Esophagus squamous epithelium (tissue), 5 donors: ENCODE data around the gene RGP1. TPM values are rescaled to one million over a fixed set of nuclear protein-coding genes. Genes with fewer than 3 reads are reported as not detected.

Source experiments
- DNase-seq: peaks from one replicate; lab custom pipeline; 2025; lab: John Stamatoyannopoulos, UW
- H3K27ac ChIP-seq, 4 donors: fragments of 200-600 bp; sonication (generic); one replicate each; pipeline ENCODE4 v1.5.1; 2016 to 2019; ENCODE audit warnings: mild to moderate bottlenecking in 1 of 4
- H3K27me3 ChIP-seq, 4 donors: fragments of 200-600 bp; sonication (generic); 1 replicate in 3 of 4; 2 replicates in 1 of 4; pipeline versions ENCODE4 v1.5.1 to v1.6.0; 2017 to 2021; ENCODE audit warnings: antibody characterized with exemption in 1 of 4
- H3K36me3 ChIP-seq, 3 donors: fragments of 200-600 bp; sonication (generic); one replicate each; pipeline ENCODE4 v1.5.1; 2016 to 2019
- H3K4me1 ChIP-seq, 3 donors: fragments of 200-600 bp; sonication (generic); one replicate each; pipeline ENCODE4 v1.5.1; 2017 to 2019
- H3K4me3 ChIP-seq, 4 donors: fragments of 200-600 bp; sonication (generic); 1 replicate in 3 of 4; 2 replicates in 1 of 4; pipeline ENCODE4 v1.5.1; 2016 to 2019; ENCODE audit warnings: mild to moderate bottlenecking in 2 of 4, moderate library complexity in 1 of 4
- H3K9me3 ChIP-seq, 3 donors: fragments of 200-600 bp; sonication (generic); one replicate each; pipeline ENCODE4 v1.5.1; 2016 to 2019
- POLR2A ChIP-seq, 4 donors: fragments of 450-650 bp; IDR thresholded peaks; one replicate each; pipeline ENCODE4 v1.6.1; 2017; ENCODE audit warnings: antibody characterized with exemption in 4 of 4, mild to moderate bottlenecking in 4 of 4, moderate library complexity in 3 of 4
- WGBS, 2 donors: methylation state at CpG; one replicate each; pipeline ENCODE4 v1.1.5; 2018; 5-methylcytosine and 5-hydroxymethylcytosine counted together
- intact Hi-C: fragments of 100-400 bp; cut with DNase I; formaldehyde crosslinking; loops from one replicate; pipeline ENCODE4 v1.15.0; 2022
- total RNA-seq, 4 donors: library from RNA; depleted of rRNA; stranded (reverse); fragments of >200 nt; gene quantifications; one replicate each; pipeline ENCODE4 v1.1.0, GENCODE V29; 2016
- TF ChIP-seq, protein P1 (sequence below), 6 experiments: fragments of 450-650 bp in 4 of 6; fragments of 200-600 bp in 2 of 6; sonication (generic) in 2 of 6; IDR thresholded peaks; one replicate each; pipeline ENCODE4 v1.5.1; 2016 to 2019; ENCODE audit warnings: antibody characterized with exemption in 6 of 6, mild to moderate bottlenecking in 4 of 6, moderate library complexity in 4 of 6
- donor health status: DM: yes; HTN: yes; CAD: no.

The RGP1 gene
- total RNA-seq, 4 donors from 2014 or later = 8.0 to 17.5 (median 11.6) TPM

DNA sequence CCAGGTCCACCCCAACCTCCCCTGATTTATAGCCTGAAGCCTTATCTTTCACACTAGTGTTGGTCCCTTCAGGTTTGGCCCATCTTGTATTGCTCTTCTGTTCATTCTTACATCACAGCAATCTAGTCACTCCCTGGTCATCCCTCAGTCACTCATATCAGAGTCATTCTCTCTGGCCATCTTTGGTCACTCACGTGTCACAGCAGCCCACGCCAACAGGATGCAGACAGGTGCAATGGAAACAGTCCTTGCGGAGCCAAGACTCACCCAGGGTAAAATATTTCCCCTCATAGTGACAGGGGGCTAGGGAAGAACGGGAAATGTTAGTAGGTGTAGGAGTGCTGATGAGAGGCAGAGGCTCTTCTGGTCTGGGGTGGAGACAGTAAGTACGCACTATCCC is 4.4 kb downstream of the RGP1 start:
- Histone ChIP-seq H3K27me3 (peaks cover 0 to 27% (median 0%) of the 10 kb centered on the region in 4 donors), H3K9me3 (no peaks in the 10 kb centered on the region), H3K4me3 (no peak overlapping the region), H3K36me3 (peaks cover 15 to 54% (median 26%) of the 10 kb centered on the region in 3 donors), H3K4me1 (peaks cover 17 to 44% (median 28%) of the 10 kb centered on the region in 3 donors), H3K27ac (no peak overlapping the region)
- DNase-seq = no peak
- no peak for TF ChIP-seq POLR2A (IDR thresholded peaks at IDR 0.05)
- TF ChIP-seq, protein P1, sequence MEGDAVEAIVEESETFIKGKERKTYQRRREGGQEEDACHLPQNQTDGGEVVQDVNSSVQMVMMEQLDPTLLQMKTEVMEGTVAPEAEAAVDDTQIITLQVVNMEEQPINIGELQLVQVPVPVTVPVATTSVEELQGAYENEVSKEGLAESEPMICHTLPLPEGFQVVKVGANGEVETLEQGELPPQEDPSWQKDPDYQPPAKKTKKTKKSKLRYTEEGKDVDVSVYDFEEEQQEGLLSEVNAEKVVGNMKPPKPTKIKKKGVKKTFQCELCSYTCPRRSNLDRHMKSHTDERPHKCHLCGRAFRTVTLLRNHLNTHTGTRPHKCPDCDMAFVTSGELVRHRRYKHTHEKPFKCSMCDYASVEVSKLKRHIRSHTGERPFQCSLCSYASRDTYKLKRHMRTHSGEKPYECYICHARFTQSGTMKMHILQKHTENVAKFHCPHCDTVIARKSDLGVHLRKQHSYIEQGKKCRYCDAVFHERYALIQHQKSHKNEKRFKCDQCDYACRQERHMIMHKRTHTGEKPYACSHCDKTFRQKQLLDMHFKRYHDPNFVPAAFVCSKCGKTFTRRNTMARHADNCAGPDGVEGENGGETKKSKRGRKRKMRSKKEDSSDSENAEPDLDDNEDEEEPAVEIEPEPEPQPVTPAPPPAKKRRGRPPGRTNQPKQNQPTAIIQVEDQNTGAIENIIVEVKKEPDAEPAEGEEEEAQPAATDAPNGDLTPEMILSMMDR (IDR thresholded peaks at IDR 0.05) = no peak
- WGBS, 2 donors = 79 to 98% methylated on average over 5 of the region's 5 CpGs
- intact Hi-C loops = no loop called here

DNA sequence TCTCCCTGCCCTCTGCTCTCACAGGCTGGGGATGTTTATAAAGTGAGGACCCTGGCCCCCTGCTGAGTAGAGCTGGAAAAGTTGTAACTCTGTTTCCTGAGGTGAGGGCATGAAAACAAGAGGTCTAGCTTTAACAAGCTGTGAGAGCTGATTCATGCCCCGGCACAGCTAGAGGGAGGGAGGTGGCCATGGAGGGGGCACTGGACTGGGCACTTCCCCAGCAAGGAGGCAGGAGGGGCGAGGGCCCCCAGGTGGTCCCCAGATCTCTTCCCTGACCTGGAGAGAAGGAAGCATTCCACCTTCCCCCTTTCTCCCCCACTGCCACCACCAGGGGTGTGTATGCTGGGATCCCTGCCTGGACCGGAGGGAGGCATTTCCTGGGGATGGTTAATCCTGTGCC is 5.2 kb downstream of the RGP1 start, which contains the start of gene MSMP:
TSS of gene MSMP (minus strand) at position 13 of the 400 bp plus-strand sequence. CDS start 147 bp downstream, outside the sequence.
- 80% methylated on average over 1 of the region's 3 CpGs; no CpG with 5 or more reads in 1 of the 2 donors for WGBS, 2 donors
- Histone ChIP-seq H3K27ac (no peak within 1 kb of the TSS), H3K9me3 (no peaks in the 10 kb centered on the region), H3K4me1 (peaks cover 17 to 51% (median 28%) of the 10 kb centered on the region in 3 donors), H3K4me3 (no peak within 1 kb of the TSS), H3K36me3 (peaks cover 15 to 54% (median 26%) of the 10 kb centered on the region in 3 donors), H3K27me3 (peaks cover 0 to 35% (median 0%) of the 10 kb centered on the region in 4 donors)
- intact Hi-C loops = no loop called here
- no peak for DNase-seq
- TF ChIP-seq POLR2A (IDR thresholded peaks at IDR 0.05) = no peak
- TF ChIP-seq, protein P1 (IDR thresholded peaks at IDR 0.05) = no peak

DNA sequence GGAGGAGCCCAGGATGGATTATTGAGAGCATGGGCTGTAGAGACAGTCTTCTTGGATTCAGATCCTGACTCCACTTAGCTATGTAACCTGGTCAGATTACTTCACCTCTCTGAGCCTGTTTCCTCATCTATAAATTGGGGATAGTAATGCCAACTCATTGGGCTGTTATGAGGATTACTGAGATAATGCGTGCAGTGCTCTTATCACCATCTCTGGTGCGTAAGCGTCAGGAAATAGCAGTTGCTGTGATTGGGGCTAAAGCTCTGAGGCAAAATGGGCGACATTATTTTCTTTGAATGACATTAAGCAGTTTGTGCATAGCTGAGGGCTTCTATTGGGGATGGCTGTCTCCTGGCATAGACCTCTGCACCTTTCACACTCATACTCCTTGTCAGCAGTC is 6.0 kb downstream of the RGP1 start:
- Histone ChIP-seq H3K36me3 (peaks cover 15 to 54% (median 26%) of the 10 kb centered on the region in 3 donors), H3K4me3 (no peak overlapping the region), H3K27ac (no peak overlapping the region), H3K4me1 (peaks cover 13 to 46% (median 26%) of the 10 kb centered on the region in 3 donors), H3K27me3 (peaks cover 0 to 43% (median 0%) of the 10 kb centered on the region in 4 donors), H3K9me3 (no peaks in the 10 kb centered on the region)
- intact Hi-C loops = no loop called here
- no peak for TF ChIP-seq POLR2A (IDR thresholded peaks at IDR 0.05)
- TF ChIP-seq, protein P1 (IDR thresholded peaks at IDR 0.05) = no peak
- WGBS, 2 donors = 96 to 100% methylated on average over 4 of the region's 4 CpGs
- no peak for DNase-seq

- Histone ChIP-seq H3K27ac (peak overlapping the region; percentile 55 to 87 (median 76)), H3K27me3 (peaks cover 0 to 57% (median 0%) of the 10 kb centered on the region in 4 donors), H3K9me3 (no peaks in the 10 kb centered on the region), H3K4me1 (peaks cover 9 to 34% (median 21%) of the 10 kb centered on the region in 3 donors), H3K36me3 (peaks cover 8 to 42% (median 18%) of the 10 kb centered on the region in 3 donors), H3K4me3 (peak overlapping the region; percentile 24 to 69 (median 51))
- intact Hi-C loops = no loop called here
- TF ChIP-seq, protein P1 (IDR thresholded peaks at IDR 0.05) = peak; percentile 36 to 63 (median 50)
- TF ChIP-seq POLR2A (IDR thresholded peaks at IDR 0.05) = no peak
- WGBS, 2 donors = 24 to 33% methylated on average over 17 to 27 of the region's 48 CpGs
- DNase-seq = no peak
These were observed 7.5 kb downstream of the RGP1 start for GRCh38 chr9:35756275-35757225.
